Hippocampal formation (tissue), 2 donors: Measurements from ENCODE around the gene RNF220.

Experiments
- DNase-seq, 2 donors: peaks; one replicate each; lab custom pipeline; 2025; lab: John Stamatoyannopoulos, UW

RNF220 gene

DNA sequence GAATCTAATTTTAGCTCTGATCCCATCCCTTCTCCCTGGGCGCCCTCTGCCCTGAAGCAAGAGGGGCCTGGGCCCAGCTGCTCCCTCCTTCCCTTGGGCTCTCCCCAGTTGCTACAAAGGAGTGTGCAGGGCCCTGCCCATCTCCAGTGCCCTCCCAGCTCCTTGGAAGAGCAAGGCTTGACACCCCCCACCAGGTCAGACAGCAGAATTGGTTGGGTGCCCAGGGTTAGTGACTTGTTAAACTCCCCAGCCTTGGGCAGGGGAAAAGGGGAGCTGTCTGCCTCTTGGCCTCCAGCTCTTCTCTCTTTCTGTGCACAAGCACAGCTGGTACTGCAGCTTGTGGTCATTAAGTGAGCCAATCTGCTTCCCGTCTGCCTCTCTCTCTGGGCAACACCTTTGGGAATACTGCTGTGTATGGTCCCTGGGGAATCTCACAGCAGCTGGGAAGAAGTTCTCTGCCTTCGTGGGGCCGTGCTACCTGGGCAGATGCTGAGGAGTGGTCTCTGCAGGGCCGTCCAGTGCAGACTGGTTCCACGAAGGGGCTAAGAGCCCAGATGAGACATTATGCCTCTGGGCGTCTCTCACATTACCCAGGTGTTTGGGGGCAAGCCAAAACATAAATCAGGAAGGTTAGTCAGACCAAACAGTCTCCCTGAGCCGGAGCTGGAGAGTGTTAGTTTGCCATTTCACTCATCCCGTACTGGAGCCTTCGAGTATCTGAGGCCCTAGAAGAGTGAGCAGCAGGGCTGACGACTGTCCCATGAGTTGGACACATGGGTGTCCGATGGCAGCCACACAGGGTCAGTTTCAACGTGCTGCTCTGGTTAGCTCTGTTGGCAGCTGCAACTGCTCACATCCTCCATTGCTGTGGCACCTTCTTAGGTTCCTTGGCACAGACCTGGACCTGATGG is 231.9 kb downstream of the RNF220 start:
- DNase-seq: no peak

DNA sequence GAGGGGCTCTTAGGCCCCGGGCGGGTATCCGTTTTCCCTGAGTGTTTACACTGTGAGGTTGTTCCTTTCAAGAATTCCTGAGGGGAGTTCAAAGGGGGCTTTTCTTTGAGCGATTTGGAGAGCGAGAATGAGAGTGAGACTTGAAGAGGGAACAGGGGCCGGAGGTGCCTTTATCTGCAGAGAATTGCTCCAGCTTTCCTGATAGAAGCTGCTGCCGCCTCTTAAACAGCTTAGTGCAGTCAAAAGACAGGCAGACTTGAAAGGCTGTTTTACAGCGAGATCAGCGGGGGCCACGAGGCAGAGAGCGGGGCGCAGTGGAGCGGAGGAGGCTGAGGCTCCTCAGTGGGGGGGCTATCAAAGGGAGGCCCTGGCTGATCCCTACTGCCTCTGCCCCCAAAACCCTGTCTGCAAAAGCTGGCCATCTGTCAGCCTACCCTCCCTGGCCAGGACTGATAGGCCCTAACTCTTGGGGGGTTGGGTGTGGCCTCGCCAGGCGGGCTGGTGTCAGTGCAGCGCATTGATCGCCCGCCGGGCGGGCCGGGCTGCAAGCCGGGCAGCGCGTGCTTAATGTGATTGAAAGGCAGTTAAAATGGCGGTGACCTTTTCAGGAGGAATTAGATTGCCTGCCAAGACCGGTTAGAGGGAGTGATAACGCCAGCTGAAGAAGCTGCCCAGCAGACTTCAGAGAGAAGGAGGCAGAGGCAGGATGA is 232.8 kb downstream of the RNF220 start:
- no peak for DNase-seq

DNA sequence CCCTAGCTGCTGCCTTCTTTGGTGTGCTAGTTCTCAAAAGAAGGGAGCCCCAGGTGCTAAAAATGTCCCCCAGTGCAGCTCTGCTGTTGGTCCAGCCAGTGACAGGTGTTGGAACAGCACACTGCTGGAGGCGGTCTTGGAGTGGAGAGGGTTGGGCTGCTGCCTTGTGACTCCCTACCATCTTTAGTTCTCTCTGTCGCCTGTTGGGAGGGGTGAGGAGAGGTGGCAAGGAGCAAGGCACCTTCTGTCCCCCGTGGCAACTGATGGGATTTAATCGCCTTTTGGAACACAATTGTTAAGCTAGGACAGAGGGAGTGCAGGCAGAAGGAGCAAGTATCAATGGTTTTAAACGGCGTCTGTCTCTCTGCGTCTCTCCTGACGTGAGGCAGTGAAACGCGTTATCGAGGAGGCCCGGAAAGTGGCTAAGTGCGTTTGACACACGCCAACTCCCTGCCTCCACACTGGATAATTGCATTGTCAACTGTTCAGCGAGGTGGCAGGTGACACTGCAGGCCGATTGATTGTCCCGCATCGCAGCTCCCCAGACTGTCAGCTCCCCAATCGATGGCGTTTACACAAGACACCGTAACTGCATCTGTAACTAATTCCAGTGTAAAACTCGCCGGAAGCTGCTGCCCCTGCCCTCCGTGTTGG is 235.3 kb downstream of the RNF220 start:
- no peak for DNase-seq

DNA sequence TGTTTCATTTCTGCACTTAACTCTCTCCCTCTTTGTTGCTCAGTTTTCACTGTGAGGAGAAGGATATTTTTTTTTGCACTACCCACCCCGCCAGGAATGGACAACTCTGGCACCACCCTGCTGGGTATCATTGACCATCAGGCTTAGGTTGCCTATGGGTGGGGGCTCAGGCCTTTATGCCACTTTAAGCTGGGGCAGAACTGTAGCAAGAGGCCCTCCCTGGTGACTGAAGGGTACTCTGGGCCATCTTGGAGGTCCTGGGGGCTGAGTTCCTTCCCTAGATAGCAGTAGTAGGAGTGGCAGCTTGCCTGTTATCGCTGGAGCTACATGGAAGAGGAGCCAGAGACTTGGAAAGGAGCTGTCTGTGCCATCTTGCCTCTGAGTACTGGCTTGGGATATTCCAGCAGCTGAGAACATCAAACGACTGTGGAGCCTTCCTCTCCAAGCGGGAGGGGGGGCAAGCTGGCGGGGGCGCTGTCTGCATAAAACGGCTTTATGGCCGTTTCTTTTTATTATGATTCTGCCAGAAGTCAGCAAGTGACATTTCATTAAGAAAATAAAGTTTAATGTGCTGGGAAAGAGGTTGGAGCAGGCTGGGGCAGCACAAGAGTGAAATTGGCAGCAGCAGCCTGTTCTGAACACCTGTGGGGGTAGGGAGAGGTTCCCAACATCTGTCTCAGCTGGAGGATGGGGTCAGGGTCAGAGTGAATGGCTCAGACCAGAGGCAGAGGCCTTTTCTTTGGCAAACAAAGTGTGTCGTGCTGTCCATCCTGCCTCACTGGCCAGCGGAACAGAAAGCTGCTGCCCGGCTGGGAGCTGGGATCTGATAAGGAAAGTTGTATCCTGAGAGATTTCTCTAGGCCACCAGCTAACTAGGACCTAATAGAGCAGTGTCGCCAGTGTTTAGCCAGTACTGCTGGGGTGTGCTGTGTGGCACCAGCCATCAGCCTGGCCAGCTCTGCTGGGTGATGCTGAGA is 236.4 kb downstream of the RNF220 start:
- DNase-seq: no peak

DNA sequence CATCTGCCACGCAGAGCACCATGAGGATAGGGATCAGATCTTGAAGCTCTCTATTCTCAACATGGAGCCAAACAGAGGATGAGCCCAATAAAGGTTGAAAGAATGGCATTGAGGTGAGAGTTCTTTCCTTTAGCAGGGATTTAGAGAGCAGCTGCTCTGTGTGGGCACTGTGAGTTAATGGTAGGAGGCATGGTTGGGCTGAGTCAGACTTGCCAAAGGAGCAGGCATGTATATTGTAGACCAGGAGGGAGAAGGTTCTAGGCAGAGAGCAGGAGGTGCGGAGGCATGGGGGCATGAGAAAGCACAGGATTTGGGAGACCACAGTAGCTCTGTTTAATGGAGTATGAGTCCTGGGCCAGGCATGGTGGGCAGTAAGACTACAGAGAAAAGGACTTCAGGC is 237.2 kb downstream of the RNF220 start:
- DNase-seq: no peak

DNA sequence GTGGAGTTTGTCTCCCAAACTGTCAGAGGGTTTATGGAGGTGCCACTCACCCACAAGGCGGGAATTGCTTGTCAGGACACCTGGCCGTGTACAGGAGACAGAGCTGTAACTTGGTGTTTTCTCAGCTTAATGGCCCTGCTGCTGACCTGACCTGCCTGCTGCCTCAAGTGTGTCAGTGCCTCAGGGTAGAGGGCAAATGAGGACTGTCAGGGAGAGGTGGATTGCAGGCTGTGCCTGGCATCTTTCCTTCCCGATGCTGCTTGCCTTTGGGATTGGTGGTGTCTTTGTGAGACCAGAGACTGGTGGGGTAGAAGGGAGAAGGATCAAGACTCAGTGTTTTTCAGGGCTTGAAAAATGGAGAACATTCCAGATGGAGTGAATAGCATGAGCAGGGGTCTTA is 237.9 kb downstream of the RNF220 start:
- no peak for DNase-seq

DNA sequence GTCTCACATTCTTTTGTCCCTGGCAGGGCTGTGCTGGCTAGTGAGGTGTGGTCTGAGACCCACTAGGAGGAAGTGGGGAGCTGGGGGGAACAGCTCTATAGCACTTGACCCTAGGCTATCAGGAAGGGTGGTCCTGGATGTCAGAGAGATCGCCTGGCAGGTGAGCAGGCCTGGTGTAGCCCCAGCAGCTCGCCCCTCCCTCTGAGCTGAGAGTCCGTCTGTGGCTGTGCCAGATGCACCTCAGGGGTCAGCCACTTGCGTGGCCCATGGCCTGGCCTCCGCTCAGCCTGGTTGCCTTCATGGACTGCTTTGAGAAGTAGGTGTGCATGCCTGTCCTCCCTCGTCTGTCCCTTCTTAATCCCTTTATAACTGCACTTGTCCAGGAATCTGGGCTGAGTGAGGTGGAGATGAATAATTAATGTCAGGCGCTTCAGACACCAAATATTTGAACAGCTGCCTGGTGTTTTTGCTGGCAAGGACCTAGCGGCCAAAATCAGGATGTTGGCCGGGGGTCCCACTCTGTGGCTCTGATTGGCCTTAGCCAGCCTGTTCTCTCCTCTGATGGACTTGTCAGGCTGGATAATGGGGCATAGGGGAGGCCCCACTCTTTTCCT is 238.8 kb downstream of the RNF220 start:
- DNase-seq: no peak

DNA sequence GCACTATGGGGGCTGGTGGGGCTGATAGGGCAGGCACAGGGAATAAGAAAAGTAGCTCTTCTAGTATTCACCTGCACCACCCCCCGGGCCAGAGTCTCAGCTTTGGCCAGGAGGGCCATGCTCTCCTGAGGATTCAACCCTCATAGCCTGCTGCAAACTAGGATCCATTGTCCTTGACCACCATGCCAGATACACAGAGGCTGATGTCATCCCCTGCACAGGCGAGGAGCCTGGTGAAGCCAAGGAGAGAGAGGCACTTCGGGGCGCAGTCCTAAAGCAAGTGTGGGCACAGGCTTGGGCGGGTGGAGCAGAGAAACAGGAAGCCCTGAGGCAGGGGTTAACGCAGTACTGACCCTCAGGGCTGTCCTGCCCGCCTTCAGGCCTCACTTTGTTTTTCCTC is 239.8 kb downstream of the RNF220 start:
- DNase-seq: no peak

DNA sequence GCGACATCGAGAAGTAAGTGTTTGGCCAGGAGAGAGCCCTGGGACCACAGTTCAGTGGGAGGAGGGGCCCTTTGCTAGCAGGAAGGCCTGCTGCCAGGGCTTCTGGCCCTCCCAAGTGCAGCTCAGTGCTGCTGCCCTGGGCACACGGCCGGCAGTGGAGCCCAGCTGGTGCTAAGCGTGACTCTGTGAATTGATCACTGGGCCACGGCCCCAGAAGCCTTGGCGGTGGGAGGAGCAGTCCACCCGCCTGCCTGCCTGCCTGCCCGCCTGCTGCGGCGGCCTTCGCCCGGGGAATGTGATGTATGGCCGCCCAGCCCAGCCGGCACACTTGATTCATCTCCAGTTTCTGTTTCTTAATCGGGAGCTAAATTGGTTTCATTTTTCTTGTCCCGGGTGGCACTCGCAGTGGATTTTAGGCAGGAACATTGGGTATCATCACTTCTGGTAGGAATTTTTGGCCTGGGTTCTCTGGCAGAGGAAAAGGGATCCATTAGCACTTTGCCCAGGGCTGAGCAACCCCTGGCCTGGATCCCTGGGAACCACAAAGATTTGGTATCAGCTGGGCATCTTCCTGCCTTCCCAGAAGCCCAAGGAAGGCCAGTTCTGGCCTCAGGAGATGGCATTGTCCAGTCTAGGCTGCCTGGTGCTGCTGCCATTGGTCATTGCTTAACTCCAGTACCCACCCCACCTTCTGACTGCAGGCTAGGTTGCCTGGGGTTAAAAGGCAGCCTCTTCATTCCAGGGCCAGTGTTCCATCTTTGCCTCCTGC is 240.6 kb downstream of the RNF220 start:
- DNase-seq: peak; percentile 86 to 91

DNA sequence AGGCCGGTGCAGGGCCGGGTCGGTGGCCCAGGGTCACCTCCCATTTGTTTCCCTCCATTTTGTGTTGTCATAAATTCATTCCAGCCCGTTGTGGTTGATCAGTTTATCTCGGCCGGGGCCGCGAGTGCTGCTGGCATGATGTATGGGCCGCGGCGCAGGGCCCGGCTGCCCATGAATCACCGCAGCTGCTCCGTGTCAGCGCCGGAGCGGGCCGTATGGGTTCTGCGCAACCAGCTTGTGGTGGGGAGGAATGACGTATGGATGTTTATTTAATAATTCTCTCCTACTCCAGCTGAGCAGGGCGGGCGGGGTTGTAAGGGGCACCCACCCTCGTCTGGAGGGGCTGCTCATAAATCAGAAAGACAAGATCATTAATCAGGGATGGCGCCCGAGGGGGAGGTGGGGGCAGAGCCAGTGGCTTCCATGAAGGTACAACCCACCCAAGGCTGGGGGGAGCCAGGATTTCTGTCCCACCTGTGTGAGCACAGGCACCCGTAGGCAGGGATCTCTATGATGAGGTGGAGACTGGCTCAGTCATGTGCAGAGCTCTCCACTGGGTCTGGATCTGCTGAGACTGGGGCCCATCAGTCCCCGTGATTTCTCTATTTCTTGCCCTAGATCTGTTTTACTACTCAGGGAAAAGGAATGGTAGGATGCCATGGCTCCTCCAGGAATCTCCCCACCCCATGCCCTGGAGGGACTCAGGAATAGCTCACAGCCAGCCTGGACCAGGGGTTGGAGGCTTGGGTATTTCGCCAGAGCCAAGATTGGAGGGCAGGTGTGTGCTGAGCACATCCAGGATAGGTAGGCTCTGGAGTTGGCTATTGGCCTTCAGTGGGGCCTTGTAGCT is 241.4 kb downstream of the RNF220 start:
- DNase-seq: no peak

DNA sequence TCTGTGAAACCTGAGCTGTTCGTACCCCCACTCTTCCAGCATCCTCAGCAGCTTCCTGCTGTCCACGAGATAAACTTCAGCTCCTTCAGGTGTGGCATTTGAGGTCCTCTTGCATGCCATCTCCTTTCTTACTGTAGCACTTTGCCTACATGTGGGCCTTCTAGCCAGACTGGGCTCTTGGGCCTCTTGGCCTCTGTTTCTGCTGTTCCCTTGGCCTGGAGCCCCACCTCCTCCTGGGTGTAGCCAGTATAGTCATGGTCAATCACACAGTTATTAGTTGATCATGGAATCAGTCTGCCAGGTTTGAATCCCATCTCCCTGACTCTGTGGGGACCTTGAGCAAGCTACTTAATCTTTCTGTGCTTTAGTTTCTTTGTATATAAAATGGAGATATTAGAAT is 242.8 kb downstream of the RNF220 start:
- no peak for DNase-seq

DNA sequence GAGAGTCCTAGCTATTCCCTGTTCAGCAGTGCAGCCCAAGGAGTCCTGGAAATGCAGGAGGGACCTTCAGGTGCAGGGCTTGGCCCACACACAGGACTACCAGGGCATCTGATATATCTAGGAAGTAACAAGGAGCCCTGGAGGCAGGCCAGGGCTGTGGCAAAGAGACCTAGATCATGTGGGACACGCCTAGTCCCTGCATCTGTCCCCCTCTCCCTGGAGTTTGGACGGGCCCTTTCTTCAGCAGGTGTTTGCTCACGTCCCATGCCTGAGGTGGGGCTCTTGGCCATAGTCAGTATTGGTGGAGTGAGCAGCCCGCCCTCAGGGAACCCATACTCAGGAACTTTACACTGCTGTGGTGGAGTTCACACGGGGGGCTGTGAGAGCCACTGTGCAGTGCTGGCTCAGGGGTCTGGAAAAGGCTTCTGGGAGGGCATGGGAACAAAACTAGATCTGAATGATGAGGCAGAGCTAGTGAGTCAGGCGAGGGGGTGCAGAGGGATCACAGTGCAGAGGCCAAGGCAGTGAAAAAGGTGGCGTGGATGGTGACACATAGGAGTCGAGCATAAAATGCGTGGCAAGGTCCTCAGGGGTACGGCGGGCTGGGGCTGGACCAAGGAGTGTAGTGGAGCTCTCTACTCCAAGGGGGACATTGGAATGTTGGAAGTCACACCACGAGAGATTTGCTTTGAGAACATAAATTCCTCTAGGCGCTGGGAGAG is 243.6 kb downstream of the RNF220 start:
- no peak for DNase-seq

DNA sequence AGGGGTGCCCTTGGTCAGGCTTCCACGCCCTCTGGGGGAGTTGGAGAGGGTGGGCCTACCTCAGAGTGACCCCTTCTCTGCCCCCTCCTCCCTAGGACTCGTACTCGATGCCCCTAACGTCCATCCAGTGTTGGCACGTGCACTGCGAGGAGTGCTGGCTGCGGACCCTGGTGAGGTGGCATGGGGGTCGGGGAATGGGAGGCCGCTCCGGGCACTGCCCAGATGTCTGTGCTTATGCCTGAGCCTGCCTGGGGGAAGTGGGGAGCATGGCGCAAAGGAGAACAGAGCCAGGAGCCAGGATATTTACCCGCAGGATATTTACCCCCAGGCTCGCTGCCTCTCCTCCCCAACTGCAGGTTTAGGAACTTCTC is 244.7 kb downstream of the RNF220 start:
- DNase-seq: no peak

DNA sequence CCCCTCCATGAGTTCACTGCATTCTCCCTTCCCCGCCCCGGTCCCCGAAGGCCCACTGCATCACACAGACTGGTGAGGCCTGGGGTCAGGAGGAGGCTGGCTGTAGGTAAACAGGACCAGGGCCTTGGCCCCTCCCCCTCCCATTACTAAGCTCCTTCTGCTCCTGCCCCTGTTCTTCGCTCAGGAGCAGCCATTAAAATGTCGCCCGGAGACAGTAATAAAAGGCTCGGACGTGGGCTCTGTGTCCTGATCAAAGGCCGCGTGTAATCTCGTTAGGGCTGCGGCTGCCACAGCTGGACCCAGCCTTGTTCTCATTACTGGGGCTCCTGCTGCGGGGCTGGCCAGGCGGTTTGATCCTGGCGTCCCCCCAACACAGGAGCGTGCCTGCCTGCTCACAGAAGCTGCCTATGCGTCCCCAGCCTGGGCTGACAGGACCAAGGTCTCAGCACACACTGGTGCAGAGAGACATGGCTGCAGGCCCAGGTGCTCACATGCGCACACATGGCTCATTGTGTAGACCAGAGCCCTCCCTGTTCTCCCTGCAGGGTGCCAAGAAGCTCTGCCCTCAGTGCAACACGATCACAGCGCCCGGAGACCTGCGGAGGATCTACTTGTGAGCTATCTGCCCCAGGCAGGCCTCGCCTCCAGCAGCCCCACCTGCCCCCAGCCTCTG is 245.2 kb downstream of the RNF220 start:
- DNase-seq: peak in 1 of 2 donors; percentile 38

DNA sequence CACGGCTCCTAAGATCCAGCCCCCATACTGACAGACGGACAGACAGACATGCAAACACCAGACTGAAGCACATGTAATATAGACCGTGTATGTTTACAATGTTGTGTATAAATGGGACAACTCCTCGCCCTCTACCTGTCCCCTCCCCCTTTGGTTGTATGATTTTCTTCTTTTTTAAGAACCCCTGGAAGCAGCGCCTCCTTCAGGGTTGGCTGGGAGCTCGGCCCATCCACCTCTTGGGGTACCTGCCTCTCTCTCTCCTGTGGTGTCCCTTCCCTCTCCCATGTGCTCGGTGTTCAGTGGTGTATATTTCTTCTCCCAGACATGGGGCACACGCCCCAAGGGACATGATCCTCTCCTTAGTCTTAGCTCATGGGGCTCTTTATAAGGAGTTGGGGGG is 246.0 kb downstream of the RNF220 start:
- no peak for DNase-seq

DNA sequence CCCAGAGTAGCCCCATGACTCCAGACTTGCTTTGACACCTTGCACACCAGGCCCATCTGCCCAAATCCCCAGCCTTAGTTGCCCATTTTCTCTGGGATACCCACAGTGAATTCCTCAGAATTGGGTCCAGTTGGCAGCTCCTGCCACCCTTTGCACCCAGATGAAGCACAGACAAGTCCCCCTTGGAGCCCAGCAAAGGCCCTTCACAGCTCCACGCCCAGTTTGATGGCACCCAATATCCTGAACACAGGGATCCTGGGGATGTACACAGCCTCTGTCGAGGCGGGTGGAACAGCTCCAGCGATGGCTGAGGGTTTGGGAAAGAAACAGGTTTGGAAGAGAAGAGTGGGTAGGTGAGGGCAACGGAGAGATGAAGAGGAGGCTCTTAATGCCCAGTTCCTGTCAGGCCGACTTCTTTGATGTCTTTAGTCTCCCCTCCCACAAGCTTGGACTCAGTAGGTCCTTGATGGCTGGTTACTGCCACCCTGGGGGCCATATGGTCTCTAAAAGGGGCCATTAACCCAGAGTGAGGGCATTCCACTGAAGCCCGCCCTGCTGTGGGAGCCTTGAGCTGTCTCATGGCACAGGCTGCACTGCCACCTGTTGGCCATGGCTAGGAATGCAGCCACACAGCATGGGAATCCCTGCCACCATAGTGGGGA is 247.5 kb downstream of the RNF220 start:
- peak; percentile 70 to 76 for DNase-seq

DNA sequence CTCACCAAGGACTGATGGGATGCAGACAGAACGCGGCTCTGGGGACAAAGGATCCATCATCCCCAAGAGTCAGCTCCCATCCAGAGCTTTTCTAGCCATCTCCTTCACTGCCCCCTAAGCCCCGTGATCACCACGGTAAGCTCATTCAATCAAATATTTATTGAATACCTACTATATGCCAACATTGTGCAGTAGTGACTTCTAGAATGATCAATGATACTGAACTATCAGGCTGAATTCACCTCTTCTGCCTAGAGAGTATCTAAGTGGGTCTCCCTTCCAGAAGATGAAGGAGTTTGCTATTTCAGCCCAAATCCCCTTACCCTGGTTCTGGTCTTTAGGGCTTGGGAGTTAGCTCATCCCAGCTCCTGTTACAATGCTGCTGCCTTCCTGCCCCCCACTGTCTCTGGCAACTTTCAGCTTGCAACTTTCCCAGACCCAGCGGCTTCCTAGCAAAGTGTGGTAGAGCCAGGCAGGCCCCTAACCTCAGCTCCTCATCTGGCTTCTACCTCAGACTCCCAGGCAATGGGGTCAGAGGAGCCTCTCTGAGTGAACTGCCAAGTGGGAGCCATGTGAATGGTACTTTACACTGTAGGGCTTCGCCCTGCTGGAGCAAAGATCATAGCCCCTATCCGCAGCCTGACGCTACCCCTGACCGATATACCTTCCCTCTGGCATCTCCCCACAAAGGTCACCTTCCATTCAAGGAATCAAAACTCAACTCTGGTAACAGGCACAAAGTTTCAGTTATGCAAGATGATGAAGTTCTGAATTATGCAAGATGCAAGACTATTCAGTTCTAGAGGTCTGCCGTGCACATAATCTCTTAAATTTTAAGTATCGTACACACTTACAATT is 248.3 kb downstream of the RNF220 start:
- DNase-seq: no peak
